Stomach smooth muscle (tissue), 2 donors: ENCODE data around the gene COL26A1.

Experiments used
- H3K27ac ChIP-seq: one replicate; pipeline ENCODE4 v1.7.0; 2013; ENCODE audit warnings: mild to moderate bottlenecking, low read length, inconsistent platforms
- H3K27me3 ChIP-seq, 2 donors: one replicate each; pipeline ENCODE4 v1.7.0; 2013; ENCODE audit warnings: low read length in 2 of 2; ENCODE audit not compliant: insufficient read depth in 2 of 2, control insufficient read depth in 1 of 2
- H3K36me3 ChIP-seq, 2 donors: one replicate each; pipeline ENCODE4 v1.7.0; 2013; ENCODE audit warnings: low read length in 2 of 2; ENCODE audit not compliant: control insufficient read depth in 2 of 2, insufficient read depth in 2 of 2
- H3K4me1 ChIP-seq: one replicate; pipeline ENCODE4 v1.7.0; 2013; ENCODE audit warnings: low read length; ENCODE audit not compliant: control insufficient read depth, insufficient read depth
- H3K4me3 ChIP-seq, 2 donors: one replicate each; pipeline ENCODE4 v1.7.0; 2013; ENCODE audit warnings: low read length in 2 of 2
- H3K9ac ChIP-seq, 2 donors: one replicate each; pipeline ENCODE4 v1.7.0; 2013; ENCODE audit warnings: low read length in 2 of 2, mild to moderate bottlenecking in 1 of 2
- H3K9me3 ChIP-seq, 2 donors: one replicate each; pipeline ENCODE4 v1.7.0; 2013; ENCODE audit warnings: low read length in 2 of 2; ENCODE audit not compliant: control insufficient read depth in 2 of 2
- donor health status: healthy.
- donor health status: Pancreatic carcinoma.

The COL26A1 gene

DNA sequence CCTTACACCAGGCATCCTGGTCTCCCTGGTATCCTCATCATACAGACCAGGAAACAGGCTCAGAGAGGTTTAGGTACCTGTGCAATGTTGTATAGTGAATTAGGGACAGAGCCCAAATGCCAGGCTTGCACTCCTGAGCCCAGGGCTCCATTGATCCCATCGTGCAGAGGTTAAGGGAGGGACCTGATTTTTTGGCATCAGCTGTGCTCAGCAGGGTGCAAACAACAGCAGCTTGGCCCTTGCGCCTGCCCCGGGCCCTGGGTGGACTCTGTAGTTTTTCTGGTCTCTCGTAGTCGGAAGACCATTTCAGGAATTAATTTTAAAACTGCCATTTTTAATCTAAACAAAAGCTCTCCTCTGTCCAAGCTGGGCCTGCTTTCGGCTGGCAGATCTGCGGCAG is 79.2 kb downstream of the COL26A1 start:
- no peak overlapping the region for H3K4me3 ChIP-seq
- no peaks in the 10 kb centered on the region for H3K4me1 ChIP-seq
- no peaks in the 10 kb centered on the region for H3K36me3 ChIP-seq
- no peak overlapping the region for H3K9ac ChIP-seq
- no peak overlapping the region for H3K27ac ChIP-seq
- no peaks in the 10 kb centered on the region for H3K9me3 ChIP-seq
- peaks cover 0 to 6% of the 10 kb centered on the region in 2 donors for H3K27me3 ChIP-seq

DNA sequence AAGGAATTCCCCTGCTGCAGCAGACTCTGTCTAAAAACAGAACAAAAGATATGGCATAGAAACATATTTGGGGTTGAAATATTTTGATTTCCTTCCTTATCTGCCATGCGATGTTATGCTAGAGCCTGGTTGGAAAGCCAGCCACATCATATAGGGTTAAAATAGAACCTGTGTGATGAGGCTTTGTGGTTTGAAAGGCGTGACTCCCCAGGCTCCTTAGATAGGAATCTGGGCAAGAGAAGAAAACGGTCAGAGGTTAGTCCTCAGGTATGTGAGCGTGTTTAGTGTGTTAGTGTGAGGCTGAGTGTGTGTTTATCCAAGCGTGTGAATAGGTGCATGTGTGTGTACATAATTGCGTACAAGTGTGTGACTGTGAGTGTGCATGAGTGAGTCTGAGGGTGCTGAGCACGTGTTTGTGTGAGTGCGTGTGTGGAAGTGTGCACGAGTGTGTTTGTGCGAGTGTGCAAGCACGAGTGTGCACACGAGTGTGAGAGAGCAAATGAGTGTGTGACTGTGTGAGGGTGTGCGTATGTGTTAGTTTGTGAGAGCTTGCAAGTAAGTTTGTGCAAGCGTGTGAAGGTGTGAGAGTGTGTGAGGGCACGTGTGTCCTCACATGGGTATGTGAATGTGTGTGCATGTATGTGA is 79.9 kb downstream of the COL26A1 start:
- Histone ChIP-seq H3K9ac (no peak overlapping the region), H3K27ac (no peak overlapping the region), H3K27me3 (peaks cover 0 to 6% of the 10 kb centered on the region in 2 donors), H3K36me3 (no peaks in the 10 kb centered on the region), H3K9me3 (no peaks in the 10 kb centered on the region), H3K4me1 (no peaks in the 10 kb centered on the region), H3K4me3 (no peak overlapping the region)

DNA sequence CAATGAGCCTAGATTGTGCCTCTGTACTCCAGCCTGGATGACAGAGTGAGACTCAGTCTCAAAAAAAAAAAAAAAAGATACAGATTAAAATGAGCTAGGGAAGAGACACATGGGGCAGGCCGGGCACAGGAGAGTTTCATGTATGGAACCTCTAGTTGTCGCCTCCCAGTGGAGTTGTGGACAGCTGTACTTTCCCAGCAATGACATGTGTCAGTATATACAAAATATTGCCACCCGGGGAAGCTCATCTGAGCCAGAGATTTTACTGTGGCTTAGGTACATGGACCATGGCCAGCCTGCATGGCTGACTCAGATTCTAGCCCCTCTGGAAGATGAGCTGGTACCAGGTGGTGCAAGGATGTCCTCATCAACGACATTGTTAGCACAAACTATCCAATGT is 87.4 kb downstream of the COL26A1 start:
- Histone ChIP-seq H3K9me3 (no peaks in the 10 kb centered on the region), H3K4me1 (no peaks in the 10 kb centered on the region), H3K36me3 (no peaks in the 10 kb centered on the region), H3K9ac (no peak overlapping the region), H3K4me3 (no peak overlapping the region), H3K27ac (no peak overlapping the region), H3K27me3 (peaks cover 0 to 3% of the 10 kb centered on the region in 2 donors)

DNA sequence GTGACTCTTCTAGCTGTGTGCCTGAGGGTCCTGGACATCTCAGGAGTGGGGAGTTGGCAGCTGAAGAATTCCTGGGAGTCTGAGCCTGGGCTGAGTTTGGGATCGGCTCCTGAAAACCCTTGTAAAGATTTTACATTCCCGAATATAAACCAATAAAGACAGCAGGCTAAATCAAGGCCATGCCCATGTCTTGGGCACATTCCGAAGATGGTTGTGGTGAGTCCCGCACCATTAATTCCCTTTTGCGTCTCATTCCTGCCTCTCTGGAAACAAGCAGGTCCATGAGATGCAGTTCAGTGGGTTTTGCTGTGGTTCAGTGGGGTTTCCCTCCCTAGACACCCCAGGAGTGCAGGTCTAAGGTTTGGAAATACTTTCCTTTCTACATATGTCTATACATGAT is 90.9 kb downstream of the COL26A1 start:
- no peak overlapping the region for H3K4me3 ChIP-seq
- no peaks in the 10 kb centered on the region for H3K4me1 ChIP-seq
- no peak overlapping the region for H3K9ac ChIP-seq
- H3K27me3 ChIP-seq = peaks cover 0 to 2% of the 10 kb centered on the region in 2 donors
- no peak overlapping the region for H3K27ac ChIP-seq
- no peaks in the 10 kb centered on the region for H3K9me3 ChIP-seq
- H3K36me3 ChIP-seq = no peaks in the 10 kb centered on the region

DNA sequence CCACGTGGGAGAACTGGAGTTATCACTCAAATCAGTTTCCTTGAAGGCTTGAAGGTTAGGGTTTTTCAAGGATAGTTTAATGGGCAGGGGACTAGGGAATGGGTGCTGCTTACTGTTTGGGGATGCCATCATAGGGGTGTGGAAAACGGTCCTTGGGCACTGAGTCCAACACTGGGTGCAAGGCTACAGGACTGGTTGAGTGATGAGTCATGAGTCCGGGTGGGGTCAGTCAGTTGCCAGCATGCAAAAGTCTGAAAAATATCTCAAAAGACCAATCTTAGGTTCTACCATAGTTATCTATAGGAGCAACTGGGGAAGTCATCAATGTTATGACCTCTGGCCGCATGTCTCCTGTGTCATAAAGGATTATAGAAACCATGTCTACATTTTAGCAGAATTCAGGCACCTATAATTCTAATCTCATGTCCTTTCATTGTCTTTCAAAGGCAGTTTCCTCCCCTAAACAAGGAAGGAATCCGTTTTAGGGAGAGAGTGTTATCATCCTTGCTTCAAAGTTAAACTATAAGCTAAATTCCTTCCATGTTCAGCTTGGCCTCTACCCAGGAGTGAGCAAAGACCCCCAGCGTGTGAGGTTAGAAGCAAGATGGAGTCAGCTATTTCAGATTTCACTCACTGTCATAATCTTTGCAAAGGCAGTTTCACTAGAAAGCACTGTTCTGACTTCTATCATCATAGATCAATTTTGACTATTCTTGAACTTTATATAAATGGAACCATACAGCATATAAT is 94.5 kb downstream of the COL26A1 start:
- H3K4me3 ChIP-seq = no peak overlapping the region
- H3K27ac ChIP-seq = no peak overlapping the region
- H3K4me1 ChIP-seq = no peaks in the 10 kb centered on the region
- H3K36me3 ChIP-seq = no peaks in the 10 kb centered on the region
- no peaks in the 10 kb centered on the region for H3K9me3 ChIP-seq
- H3K9ac ChIP-seq = no peak overlapping the region
- no peaks in the 10 kb centered on the region for H3K27me3 ChIP-seq

DNA sequence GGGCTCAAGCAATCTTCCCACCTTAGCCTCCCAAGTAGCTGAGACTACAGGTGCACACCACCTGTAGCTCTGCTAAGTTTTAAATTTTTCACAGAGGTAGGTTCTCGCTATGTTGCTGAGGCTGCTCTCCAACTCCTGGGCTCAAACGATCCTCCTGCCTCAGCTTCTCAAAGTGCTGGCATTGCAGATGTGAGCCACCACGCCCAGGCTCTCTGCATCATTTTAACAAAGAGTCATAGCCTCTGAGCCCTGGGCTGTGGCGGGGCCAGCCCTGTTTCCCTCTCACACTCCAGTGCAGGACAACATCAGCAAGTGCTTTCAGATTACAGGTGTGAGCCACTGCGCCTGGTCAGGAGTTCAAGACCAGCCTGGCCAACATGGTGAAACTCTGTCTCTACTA is 102.5 kb downstream of the COL26A1 start:
- H3K36me3 ChIP-seq = no peaks in the 10 kb centered on the region
- no peaks in the 10 kb centered on the region for H3K9me3 ChIP-seq
- H3K9ac ChIP-seq = no peak overlapping the region
- H3K4me1 ChIP-seq = no peaks in the 10 kb centered on the region
- H3K27ac ChIP-seq = no peak overlapping the region
- H3K27me3 ChIP-seq = peaks cover 0 to 3% of the 10 kb centered on the region in 2 donors
- H3K4me3 ChIP-seq = no peak overlapping the region

DNA sequence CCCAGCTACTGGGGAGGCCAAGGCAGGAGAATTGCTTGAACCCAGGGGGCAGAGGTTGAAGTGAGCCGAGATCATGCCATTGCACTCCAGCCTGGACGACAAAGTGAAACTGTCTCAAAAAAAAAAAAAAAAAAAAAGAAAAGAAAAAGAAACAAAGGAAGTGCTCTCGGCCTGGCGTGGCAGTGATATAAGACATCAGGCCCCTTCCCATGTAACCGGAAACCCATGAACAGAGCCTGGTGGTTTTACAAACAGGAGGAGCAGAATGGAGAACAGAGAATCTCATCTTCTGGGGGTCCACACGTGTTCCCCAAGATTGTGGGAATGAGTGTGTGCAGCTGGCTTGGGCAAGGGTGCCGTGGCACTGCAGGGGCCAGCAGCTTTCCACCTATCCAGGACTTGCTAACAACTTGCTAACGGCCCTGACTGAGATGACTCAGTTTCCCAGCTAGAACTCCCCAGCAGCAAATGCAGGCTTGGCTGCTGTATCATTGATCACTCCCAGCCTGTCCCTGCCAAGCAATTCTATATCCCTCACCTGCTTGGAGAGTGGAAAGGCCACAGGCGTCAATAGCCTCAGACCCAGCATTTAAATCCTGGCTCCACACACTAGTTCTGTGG is 103.0 kb downstream of the COL26A1 start:
- H3K9me3 ChIP-seq = no peaks in the 10 kb centered on the region
- H3K27ac ChIP-seq = no peak overlapping the region
- no peaks in the 10 kb centered on the region for H3K36me3 ChIP-seq
- H3K9ac ChIP-seq = no peak overlapping the region
- no peaks in the 10 kb centered on the region for H3K4me1 ChIP-seq
- H3K4me3 ChIP-seq = no peak overlapping the region
- peaks cover 0 to 3% of the 10 kb centered on the region in 2 donors for H3K27me3 ChIP-seq

DNA sequence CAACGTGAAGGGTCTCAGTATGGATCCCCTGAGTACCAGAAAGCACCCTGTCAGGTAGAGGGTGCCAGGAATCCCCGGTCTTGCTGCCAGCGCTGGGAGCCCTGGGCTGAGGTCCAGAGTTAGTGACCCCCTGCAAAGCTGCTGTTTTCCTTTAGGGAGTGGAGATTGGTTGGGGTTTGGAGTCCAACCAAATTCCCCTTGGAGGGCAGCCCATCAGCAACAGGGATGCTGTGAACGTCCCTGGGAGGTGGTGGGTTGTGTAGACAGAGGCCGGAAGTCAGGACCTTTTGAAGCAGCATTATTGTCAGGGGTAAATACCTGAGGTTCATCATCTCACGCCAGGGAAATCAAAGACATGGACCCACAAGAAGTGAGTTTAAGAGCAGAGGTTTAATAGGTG is 104.2 kb downstream of the COL26A1 start:
- Histone ChIP-seq H3K4me1 (no peaks in the 10 kb centered on the region), H3K4me3 (no peak overlapping the region), H3K27ac (no peak overlapping the region), H3K9me3 (no peaks in the 10 kb centered on the region), H3K9ac (no peak overlapping the region), H3K27me3 (peaks cover 1 to 3% of the 10 kb centered on the region in 2 donors), H3K36me3 (no peaks in the 10 kb centered on the region)

DNA sequence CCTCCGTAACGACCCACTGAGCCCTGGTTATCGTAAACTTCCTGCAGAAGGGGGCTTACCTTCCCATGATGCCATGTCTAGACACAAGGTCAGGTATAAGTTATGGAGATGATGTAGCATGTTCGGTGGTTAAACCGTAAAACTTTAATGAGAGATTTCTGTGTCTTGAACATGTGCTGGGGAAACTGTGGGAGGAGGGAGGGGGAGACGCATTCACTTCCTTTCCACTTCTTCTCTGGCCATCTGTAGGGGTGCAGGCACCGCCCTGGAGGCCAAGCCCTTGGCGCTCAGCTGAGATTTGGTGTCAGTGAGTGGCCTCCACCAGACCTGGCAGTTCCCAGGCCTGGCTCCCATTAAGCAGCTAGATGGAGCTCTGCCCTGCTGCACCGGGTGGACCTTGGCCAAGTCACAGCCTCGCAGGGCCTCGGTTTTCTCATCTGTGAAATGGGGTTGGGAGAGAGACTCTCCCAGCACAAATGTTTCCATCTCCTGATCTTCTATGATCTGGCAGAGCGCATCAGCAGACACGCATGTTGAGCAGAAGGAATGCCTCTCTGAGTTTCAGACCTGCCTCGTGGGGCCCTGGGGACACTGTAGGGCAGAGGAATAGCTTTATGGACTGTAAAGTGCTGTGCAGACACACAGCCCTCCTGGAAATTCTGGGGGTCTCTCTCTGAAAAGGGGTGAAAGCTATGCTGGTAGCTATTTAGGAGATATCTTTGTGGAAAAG is 106.0 kb downstream of the COL26A1 start:
- Histone ChIP-seq H3K36me3 (no peaks in the 10 kb centered on the region), H3K4me3 (no peak overlapping the region), H3K27me3 (peaks cover 2 to 3% of the 10 kb centered on the region in 2 donors), H3K9ac (no peak overlapping the region), H3K27ac (no peak overlapping the region), H3K4me1 (no peaks in the 10 kb centered on the region), H3K9me3 (no peaks in the 10 kb centered on the region)

DNA sequence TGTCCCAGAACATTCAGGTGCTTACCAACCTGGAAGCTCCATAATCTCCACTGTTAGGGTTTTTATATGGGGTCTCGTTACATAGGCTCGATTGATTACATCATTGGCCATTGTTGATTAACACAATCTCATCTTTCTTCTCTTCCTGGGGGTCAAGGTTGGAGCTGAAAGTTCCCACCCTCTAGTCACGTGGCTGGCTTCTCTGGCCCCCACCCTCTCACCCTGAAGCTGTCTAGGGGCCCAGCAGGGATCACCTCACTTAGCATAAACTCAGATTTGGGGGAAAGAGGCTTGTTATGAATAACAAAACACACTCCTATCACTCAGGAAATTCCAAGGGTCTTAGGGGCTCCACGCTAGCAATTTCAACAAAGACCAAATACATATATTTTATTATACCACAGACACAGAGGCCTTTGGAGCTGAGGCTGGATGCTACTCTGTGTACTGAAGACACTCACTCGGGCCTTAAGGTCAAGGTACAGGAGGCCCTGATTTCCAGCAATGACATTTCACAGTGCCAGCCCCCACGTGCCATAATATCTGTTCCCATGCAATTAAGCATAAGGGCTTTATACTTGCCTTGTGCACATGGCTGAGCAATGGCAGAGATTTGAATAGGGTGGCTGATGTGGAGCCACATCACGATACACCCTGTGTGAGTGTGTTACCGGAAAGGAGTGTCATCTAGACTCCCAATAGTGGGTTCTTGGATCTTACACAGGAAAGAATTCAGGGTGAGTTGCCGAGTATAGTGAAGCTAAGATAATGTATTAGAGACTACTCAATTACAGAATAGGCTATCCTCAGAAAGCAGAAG is 108.2 kb downstream of the COL26A1 start:
- Histone ChIP-seq H3K4me3 (no peak overlapping the region), H3K27me3 (peaks cover 2 to 3% of the 10 kb centered on the region in 2 donors), H3K9me3 (no peaks in the 10 kb centered on the region), H3K9ac (no peak overlapping the region), H3K4me1 (no peaks in the 10 kb centered on the region), H3K36me3 (no peaks in the 10 kb centered on the region), H3K27ac (no peak overlapping the region)
